HG02623 (cell line): Measurements from ENCODE around the gene ABCC3.

Experiments used
- ATAC-seq: cut with Tn5 transposase; IDR thresholded peaks from one replicate; pipeline ENCODE4 v1.9.1; 2021; ENCODE audit warnings: moderate library complexity; ENCODE audit not compliant: unreplicated experiment

The ABCC3 gene

DNA sequence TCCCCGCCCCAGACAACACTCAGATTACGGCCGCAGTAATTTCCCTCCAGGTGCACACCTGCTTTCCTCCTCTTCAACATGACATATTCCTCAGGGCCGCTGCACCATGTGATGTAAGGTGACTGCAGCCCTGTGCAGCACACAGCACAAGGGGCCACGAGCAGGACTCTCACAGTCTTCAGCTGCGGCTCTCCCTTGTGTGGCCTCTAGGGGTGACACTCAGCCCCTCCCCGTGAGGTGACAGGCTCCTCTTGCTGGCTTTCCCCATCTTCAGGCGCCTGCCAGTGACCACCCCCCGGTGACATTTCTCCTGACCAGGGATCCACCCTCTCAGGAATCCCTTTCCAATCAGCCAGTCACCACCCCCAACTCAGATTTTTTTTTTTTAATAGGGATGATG lies 31.3 kb upstream of the ABCC3 start:
- ATAC-seq: no peak

GRCh38 chr17:50604513-50604912 lies 30.2 kb upstream of the ABCC3 start:
- no peak for ATAC-seq

DNA sequence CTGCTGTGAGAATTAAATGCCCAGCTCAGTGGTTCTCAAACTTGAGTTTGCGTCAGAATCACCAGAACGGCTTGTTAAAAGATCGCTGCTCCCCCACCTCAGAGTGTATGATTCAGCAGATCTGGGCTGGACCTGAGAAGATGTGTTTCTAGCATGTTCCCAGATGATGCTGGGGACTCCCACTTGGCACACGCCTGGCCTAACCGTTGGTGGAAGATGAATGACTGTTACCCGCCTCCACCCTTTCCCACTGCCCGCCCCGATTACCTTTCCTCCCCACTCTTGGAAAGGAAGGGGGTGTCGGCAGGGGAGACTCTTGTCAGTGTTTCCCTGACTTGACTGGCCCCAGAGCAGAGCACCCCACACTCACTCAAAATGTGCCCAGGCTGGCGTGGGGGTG lies 29.3 kb upstream of the ABCC3 start:
- no peak for ATAC-seq

DNA sequence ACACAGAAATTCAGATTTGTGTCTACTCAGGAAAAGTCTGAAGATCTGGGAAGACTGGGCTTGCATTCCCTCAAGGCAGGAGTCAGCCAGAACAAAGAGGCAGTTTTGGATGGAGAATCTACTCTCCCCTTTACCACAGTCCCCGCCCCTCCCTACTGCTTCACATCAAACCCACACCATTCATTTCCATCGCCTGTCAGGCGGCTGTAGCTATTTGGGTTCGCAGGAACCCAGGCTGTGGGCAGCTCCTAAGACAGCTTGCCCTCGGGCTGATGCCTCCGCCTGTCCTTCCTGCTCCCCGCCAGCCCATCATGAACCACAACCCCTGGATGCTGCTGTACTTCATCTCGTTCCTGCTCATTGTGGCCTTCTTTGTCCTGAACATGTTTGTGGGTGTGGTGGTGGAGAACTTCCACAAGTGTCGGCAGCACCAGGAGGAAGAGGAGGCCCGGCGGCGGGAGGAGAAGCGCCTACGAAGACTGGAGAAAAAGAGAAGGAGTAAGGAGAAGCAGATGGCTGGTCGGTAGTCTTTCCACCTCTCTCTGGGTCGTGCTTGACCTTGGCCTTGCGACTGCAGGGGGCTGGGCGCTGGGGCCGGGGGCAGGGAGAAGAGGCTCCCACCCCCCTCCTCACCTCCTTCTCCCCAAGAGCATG lies 27.0 kb upstream of the ABCC3 start:
- ATAC-seq: no peak

DNA sequence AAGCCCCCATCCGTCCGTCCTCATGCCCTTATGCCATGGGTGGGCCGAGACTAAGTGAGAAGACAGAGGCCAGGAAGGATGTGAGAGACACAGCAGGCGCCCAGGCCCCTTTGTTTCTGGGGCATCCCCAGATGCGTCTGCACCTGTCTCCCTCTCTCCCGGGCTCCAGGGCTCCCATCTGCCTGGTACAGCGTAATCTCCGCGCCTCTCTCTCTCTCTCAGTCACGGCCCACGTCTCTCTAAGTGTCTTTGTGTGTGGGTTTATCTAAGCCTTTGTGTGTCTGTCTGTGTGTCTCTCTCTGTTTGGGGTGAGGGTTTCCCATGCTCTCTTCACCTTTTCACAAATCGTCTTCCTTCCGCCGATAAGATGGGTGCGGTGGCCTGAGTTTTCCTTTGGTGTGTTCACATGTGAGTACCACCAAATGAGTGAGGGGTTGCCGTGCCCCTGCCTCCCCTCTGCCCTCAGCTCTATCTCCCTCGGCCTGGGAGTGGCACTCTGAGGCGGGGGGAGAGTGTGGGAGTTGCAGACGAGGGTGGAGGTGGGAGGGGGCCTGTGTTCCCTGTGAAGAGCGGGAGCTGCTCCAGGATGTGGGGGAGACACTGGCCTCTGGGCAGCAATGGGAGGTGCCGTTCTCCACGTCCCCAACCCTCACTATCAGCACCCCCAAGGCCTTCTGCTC lies 25.8 kb upstream of the ABCC3 start:
- ATAC-seq: no peak

- no peak for ATAC-seq
Measured at GRCh38 chr17:50609380-50610074, 25.2 kb upstream of the ABCC3 start.

GRCh38 chr17:50611634-50612033 lies 23.0 kb upstream of the ABCC3 start:
- no peak for ATAC-seq

- ATAC-seq: no peak
Measured at GRCh38 chr17:50612281-50612680, 22.4 kb upstream of the ABCC3 start.

GRCh38 chr17:50613007-50613992 lies 21.4 kb upstream of the ABCC3 start:
- no peak for ATAC-seq

DNA sequence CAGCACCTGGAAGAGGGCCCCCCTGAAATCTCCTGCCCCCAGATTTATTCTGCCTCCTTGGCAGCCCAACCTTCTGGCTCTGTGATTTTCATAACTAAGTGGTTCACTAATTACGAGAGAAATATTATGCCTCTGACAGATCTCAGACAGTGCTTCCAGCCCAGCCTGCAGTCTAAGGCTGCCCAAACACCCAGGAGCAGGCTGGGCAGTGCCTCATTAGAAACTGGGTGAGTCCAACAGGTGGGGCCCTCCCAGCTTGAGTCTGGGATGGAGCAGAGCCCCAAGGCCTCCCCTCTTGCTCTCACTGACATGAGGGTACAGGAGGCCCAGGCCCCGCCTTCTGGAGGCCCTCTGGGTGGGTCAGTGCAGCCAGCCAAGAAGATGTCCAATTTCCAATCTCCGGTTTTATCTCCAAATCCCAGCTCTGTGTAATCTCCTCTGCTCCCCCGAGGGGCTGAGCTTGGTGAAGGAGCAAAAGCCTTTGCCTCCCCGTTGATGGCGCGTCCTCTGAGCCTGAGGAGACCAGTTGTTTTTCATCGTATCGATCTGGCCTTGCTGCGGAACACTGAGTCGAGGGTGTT lies 20.1 kb upstream of the ABCC3 start:
- no peak for ATAC-seq

DNA sequence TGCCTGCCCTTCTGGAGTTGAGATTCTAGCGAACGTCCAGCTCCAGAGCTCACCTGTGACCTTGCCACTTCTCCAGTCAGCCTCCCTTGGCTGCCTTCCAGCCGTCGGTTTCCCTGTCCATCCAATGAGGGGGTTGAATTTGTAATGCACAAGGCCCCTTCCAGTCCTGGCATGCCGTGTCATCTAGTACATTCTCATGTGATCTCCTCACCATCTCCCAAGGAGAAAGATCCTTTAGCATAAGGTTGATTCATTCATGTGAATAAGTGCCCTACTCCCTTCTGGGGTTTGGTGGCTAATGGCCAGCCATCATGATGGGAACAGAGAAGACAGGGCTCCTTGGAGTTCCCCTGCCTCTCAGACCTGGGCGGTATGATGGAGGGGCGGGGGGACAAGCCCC lies 18.9 kb upstream of the ABCC3 start:
- ATAC-seq: no peak

GRCh38 chr17:50618300-50618699 lies 16.4 kb upstream of the ABCC3 start:
- no peak for ATAC-seq

DNA sequence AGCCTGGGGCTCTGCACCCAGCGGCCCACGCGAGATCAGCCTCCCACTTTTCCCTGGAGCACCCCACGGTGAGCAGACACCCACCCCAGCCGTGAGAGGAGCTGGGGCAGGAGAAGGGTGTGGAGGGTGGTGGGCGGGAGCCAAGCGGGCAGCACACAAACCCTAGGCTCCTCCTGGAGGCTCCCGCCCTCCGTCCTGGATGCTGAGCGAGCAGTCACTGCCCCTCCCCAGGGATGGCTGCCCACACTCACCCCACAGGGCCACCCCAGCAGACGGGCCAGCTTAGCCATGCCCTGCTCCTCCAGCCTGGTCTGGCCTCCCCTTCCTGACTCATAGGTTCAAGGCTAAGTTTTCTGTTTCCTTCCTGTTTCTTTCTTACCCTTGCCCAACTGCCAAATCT lies 15.7 kb upstream of the ABCC3 start:
- no peak for ATAC-seq

GRCh38 chr17:50619489-50619888 lies 15.2 kb upstream of the ABCC3 start:
- no peak for ATAC-seq

GRCh38 chr17:50620237-50620636 lies 14.4 kb upstream of the ABCC3 start:
- no peak for ATAC-seq

GRCh38 chr17:50620858-50621257 lies 13.8 kb upstream of the ABCC3 start:
- no peak for ATAC-seq

DNA sequence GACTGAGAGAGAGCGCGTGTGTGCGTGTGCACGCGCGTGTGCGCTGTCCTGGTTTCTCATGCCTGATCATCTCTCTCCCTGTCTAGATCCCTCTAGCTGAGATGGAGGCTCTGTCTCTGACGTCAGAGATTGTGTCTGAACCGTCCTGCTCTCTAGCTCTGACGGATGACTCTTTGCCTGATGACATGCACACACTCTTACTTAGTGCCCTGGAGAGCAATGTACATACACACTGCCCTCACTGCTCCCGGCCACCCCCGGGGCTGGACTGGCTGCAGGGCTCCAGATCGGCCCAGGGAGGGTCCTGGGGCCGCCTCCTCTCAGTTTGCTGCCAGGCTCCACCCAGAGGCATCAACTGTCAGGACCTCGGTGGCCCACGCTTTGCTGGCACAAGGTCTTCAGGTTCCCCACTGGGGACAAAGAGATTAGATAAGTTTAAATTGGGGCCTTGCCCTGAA lies 13.1 kb upstream of the ABCC3 start:
- no peak for ATAC-seq

DNA sequence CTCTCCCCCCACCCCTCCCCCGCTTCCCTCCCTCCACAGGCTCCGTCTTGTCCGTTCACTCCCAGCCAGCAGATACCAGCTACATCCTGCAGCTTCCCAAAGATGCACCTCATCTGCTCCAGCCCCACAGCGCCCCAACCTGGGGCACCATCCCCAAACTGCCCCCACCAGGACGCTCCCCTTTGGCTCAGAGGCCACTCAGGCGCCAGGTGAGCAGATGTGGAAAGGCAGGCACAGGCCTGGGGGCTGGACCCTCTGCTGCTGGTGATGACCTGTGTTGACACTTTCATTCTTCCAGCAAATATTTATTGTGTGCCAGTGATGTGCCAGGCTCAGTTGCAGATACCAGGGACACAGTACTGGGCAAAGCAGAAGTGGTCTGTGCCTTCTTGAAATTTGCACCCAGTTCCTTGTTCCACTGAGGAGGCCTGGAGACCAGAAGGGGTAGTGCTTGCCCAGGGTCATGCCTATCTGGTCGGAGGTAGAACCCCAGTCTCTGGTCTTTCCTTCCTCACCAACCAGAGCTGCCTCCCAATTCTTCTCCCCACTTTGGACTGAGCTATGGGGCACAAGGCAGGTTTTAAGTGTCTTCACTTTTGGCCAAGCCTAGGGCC lies 10.3 kb upstream of the ABCC3 start:
- ATAC-seq: no peak

- no peak for ATAC-seq
Measured at GRCh38 chr17:50625032-50625871, 9.4 kb upstream of the ABCC3 start.
